NCI-H748 (cell line): ENCODE measurements around the gene CTXND2.
A peak's percentile ranks its signal among the peaks of the same experiment; 100 is the strongest.
"Not testable (repeated sequence)": the region's sequence is repeated elsewhere in the genome, so short reads cannot be mapped to it uniquely, and the experiment has no call there.

Experiments used
- DNase-seq: peaks from one replicate; lab custom pipeline; 2025; ENCODE audit not compliant: unreplicated experiment; lab: John Stamatoyannopoulos, UW

The CTXND2 gene

DNA sequence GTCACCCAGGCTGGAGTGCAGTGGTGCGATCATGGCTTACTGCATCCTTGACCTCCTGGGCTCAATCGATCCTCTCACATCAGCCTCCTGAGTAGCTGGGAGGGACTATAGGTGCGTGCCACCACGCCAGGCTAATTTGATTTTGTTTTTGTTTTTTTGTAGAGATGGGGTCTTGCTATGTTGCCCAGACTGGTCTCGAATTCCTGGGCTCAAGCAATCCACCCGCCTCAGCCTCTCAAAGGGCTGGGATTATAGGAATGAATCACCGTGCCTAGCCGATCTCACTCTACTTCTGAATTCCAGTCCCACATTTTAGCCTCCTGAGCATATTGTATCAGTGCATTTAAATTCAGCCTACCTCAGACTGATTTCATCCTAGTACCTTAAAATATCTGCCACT is 1.8 kb downstream of the CTXND2 start:
- no peak for DNase-seq

DNA sequence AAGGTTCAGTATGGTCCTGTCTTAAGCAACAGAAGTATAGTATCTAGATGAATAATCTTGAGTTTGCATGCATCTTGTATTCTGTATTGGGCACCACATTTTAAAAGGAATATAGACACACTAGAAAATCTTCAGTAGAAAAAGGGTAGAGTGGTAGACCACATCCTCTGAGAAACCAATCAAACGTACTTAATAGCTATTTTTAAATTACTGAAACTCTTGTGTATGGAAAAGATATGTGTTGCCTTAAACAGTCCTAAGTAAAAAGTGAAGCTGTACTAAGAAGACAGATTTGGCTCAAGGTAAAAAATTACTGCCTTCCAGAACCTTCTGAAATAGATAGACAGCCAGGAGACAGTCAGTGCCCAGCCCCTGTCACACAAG is 3.1 kb downstream of the CTXND2 start:
- no peak for DNase-seq

DNA sequence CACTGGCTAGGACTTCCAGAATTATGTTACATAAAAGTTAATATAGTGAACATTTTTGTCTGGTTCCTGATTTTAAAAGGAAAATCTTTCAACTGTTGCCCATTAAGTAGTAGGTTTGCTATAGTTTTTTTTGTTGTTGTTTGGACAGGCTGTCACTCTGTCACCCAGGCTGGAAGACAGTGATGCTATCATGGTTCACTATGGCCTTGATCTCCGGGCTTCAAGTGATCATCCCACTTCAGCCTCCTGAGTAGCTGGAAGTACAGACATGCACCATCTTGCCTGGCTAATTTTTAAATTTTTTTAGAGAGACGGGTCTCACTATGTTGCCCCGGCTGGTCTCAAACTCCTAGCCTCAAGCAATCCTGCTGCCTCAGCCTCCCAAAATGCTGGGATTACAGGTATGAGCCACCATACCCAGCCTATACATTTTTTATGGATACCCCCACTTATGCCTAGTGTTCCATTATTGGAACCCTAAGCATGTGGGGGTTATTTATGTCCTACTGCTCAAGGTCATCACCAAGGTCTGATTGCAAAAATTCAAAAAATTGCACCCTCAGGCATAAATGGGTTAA is 6.5 kb downstream of the CTXND2 start:
- no peak for DNase-seq

DNA sequence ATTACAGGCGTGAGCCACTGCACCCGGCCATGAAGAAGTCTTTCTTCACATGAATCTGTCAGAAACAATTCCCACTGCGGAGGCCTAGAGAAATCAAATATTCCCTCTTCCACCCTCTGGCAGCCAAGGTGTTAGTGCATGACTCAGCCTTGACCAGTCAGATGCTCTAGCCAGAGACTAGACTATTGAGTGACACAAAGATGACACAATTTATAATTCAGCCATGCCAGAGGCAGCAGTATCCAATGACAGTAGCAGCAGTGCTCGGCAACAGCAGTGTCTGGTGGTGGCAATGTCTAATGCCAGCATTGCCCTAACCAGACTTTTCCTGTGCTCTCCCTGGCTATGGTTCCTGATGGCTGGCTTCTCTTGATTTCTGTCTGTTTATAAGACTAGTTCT is 8.7 kb downstream of the CTXND2 start:
- no peak for DNase-seq

DNA sequence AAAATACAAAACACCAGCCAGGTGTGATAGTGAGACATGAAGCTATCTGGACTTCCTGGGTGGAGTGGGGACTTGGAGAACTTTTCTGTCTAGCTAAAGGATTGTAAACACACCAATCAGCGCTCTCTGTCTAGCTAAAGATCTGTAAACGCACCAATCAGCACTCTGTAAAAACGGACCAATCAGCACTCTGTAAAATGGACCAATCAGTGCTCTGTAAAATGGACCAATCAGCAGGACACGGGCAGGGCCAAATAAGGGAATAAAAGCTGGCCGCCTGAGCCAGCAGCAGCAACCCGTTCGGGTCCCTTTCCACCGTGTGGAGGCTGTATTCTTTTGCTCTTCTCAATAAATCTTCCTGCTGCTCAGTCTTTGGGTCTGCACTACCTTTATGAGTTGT is 12.9 kb downstream of the CTXND2 start:
- not testable (repeated sequence) for DNase-seq

DNA sequence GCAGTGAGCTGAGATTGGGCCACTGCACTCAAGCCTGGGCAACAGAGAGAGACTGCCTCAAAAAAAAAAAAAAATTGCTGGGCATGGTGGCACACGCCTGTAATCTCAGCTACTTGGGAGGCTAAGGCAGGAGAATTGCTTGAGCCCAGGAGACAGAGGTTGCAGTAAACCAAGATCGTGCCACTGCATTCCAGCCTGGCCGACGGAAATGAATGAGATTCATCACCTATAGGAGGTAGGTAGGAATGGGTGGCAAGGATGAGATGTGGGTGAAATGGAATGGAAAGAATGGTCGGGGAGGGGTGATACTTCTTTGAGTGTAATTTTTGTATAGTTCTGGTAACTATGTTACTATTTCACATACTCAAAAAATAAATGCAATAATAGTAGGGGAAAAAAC is 15.4 kb downstream of the CTXND2 start:
- DNase-seq, result no peak

DNA sequence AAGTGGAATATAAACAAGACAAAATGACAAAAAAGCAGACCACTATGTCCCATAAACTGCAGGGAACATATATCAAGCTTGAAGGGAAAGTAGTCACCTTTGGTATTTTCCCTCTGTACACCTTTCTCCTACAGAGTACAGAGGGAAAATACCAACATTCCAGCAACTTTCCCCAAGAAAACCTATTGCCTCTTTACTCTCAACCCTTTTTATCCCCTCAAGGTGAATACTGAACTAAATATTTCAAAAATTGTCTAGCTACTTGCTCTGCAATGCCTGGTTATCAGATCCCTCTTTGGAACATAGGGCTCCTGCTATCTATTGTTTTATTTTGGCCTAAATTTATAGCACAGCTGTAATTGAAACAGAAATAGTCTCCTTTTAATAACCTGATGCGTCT is 15.8 kb downstream of the CTXND2 start:
- no peak for DNase-seq

DNA sequence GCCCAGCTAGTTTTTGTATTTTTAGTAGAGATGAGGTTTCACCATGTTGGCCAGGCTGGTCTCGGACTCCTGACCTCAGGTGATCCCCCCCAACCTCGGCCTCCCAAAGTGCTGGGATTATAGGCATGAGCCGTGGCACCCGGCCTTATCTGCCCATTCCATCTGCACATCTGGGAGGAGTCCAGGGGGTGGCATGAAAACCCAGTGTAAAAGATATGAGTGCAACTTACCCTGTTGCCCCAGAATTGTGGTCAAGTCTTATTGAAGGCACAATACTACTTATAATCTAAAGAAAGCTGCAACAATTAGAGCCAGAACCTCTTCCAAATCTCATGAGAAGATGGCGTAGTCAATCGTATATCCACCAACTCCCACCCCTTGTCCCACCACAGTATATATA is 18.4 kb downstream of the CTXND2 start:
- DNase-seq, result no peak

DNA sequence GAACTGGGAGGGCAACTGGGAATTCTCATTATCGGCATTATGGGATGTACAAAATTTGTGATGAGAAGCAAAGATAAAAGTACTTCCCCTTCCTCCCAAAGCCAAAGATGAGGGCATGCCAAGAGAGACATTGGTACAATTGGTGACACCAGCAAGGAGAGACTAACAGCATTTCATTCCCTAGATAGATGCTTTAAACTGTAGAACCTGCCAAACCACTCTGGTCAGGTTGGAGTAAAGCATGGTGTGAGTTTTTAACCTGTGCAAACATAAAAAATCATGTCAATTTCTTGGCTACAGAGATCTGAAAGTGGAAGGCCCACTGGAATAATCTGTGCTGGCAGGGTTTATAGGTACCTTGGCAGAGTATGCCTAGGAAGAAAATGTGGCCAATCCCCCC is 19.4 kb downstream of the CTXND2 start:
- DNase-seq, result peak; percentile 8

DNA sequence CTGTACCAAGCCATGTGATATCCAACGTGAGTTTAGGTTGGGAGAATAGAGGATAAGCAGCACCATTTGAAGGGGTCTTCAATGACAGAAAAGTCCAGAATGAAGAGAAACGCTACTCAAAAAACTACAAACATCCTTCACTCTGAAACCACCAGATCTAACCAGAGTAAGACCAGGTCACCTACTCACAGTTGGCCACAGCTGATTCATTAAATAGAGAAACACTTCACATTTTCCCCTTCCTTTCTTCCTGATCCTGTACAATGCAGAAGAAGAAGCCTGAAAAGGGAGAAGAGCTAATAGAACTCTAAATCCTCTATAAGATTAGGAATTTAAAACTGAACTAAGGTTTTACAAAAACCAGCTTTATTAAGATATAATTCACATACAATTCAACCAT is 19.9 kb downstream of the CTXND2 start:
- DNase-seq, result no peak

DNA sequence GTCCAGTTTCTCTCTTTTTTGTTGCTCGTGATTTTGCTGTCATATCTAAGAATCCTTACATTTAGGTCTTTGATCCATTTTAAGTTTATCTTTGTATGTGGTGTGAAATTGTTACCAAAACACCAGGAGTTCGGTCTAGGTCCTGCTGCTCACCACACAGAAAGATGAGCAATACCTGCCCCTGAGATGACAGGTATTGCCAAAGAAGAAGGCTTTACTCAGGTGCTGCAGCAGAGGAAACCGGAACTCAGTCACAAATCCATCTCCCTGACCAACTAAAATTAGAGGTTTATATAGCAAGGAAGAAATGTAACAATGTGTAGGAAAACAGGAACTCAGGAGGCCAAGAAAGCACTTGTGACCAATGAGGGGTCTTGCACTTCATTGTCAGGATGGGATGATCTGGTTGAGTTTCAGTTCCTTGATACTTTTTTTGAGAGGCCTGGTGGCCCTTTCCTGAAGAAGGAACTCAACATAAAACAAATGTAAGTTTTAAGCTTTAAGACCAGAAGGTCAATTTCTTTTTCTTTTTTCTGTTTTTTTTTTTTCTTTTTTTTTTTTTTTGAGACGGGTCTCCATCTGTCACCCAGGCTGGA is 22.7 kb downstream of the CTXND2 start:
- DNase-seq, result no peak

DNA sequence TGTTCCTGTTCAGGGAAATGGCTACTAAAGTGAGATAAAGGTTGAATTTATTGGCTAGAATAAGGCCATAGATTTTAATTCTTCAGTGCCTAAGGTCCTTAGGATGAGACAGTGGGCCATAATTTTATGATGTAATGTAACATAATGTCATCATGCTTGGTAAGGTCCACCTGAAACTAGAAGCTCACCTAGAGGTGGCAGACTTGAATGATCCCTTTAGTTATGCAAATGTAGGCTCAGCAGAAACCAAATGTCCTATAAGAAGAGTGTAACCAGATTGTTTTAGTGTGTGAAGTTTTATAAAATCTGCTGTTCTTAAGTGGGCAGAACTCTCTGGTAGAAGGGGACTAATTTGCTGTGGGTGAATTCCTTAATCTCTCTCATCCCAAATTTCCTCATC is 25.7 kb downstream of the CTXND2 start:
- DNase-seq, result no peak

DNA sequence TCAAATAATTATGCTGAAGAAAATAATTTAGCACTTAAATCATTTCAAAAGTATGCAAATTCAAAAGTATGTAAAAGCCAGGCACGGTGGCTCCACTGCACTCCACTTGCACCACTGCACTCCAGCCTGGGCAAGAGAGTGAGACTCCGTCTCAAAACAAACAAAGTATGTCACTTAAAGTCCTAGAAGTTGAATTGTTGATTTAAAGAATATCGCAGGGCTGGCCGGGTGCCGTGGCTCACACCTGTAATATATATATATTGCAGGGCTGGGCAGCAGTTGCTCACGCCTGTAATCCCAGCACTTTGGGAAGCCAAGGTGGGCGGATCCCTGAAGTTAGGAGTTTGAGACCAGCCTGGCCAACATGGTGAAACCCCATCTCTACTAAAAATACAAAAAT is 30.5 kb downstream of the CTXND2 start:
- DNase-seq, result no peak

DNA sequence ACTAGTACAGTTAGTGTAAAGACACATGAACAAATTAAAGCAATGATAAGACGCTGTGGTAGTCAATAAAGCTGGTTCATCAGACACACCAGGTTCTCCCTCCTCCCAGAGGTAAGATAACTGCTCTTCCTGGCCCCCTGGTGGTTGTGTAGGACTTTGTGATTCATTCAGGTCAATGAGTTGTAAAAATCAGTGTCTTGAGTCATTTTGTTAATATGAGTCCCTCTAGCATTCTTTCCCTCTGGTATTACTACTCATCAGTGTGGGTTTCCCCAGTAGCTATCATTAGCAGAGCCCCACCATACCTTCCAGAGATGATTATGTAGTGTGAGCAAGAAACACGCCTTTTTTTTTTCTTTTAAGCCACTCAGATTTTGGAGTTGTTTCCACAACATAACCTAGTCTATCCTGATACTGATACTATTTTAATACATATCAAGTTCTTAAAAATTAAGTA is 35.6 kb downstream of the CTXND2 start:
- peak; percentile 73 for DNase-seq

DNA sequence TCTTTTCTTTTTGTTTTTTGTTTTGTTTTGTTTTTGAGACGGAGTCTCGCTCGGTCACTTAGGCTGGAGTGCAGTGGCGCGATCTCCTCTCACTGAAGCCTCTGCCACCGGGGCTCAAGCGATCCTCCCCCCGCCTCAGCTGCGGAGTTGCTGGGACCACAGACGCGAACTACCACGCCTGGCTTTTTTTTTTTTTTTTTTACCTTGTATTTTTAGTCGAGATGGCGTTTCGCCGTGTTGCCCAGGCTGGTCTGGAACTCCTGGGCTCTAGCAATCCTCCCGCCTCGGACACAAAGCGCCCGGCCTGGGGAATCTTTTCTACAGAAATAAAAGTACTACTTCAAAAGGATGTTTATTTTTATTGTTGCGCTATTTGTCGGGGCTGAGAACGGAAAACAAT is 38.1 kb downstream of the CTXND2 start:
- DNase-seq, result no peak

DNA sequence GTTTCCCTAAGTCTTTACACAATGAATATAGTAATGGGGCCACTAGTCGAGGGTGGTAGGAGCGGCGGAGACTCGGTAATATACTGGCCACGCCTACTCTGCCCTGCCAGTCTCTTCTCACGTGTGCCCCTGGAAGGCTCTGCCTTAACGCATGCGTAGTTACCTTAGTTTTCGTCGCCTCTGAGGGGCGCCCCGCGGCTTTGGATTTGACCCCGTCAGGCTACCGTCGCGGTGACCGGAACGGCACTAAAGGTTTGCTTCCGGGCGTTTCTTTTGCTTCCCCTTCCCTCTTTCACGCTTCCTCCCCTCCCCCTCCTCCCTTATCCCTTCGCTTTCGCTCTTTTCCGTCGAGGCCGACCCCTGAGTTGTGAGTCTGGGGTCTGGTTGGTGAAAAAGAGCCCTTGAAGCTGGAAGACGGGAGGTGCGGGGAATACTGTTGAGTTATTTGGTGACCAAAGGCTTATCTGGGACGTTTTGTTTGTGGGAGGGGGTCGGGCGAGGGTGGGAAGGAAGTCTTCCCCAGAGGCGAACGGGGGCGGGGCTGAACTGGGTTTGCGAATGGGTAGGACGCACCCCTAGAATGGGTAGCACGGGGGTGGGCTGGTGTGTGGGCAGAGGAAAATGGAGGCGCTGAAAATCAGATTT is 39.3 kb downstream of the CTXND2 start, which contains the start of gene SETDB1:
TSS of gene SETDB1 (plus strand) at position 267 of the 645 bp plus-strand sequence. CDS start 1,352 bp downstream, outside the sequence.
- peak; percentile 98 for DNase-seq

DNA sequence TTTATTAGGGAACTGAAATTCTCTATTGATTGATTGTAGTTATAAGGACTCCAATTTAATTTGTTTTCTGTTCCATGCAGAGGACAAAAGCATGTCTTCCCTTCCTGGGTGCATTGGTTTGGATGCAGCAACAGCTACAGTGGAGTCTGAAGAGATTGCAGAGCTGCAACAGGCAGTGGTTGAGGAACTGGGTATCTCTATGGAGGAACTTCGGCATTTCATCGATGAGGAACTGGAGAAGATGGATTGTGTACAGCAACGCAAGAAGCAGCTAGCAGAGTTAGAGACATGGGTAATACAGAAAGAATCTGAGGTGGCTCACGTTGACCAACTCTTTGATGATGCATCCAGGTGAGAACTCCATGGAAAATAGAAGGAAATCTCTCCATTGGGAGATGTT is 40.7 kb downstream of the CTXND2 start:
- DNase-seq, result no peak

DNA sequence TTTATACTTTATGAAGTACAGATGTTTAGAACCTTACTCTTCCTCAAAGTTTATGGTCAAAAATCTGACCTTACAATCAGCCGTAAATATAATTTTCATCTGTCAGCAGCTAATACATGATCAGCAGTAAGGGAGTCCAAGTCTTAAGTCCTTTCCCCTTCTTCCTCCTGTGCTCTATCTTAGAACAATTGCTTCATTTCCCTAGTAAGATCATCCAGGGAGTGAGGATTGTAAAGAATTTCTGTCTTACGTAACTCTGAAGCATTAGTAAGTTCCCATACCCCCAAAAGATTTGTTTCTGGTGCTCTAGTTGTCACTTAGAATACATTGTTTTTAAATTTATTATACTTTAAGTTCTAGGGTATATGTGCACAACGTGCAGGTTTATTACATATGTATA is 41.4 kb downstream of the CTXND2 start:
- no peak for DNase-seq

DNA sequence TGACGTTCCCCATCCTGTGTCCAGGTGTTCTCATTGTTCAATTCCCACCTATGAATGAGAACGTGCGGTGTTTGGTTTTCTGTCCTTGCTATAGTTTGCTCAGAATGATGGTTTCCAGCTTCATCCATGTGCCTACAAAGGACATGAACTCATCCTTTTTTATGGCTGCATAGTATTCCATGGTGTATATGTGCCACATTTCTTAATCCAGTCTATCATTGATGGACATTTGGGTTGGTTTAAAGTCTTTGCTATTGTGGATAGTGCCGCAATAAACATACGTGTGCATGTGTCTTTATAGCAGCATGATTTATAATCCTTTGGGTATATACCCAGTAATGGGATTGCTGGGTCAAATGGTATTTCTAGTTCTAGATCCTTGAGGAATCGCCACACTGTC is 41.8 kb downstream of the CTXND2 start:
- not testable (repeated sequence) for DNase-seq

DNA sequence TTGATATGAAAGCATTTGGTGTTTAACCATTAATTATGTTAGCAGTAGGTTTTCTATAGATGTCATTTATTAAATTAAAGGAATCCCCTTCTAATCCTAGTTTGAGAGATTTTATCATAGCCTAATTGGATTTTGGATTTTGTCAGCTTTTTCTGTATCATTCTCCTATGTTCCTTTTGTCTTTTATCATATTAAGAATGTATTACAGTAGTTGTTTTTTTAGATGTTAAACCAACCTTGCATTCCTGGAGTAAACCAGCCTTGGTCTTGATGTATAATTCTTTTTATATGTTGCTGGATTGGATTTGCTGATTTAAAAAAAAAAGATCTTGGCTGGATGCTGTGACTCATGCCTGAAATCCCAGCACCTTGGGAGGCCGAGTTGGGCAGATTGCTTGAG is 44.8 kb downstream of the CTXND2 start:
- no peak for DNase-seq

DNA sequence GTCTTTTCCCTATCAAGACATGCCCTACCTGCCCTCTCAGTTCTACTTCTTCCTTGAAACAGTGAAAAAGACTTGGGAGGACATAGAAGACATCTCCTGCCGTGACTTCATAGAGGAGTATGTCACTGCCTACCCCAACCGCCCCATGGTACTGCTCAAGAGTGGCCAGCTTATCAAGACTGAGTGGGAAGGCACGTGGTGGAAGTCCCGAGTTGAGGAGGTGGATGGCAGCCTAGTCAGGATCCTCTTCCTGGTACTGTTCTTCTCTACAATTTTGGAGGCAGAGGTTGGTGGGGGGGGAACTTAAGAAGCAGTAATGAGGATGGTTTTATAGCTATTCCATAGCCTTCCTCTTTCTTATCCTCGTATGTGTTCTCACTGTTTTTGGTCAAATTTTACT is 57.9 kb downstream of the CTXND2 start:
- no peak for DNase-seq

DNA sequence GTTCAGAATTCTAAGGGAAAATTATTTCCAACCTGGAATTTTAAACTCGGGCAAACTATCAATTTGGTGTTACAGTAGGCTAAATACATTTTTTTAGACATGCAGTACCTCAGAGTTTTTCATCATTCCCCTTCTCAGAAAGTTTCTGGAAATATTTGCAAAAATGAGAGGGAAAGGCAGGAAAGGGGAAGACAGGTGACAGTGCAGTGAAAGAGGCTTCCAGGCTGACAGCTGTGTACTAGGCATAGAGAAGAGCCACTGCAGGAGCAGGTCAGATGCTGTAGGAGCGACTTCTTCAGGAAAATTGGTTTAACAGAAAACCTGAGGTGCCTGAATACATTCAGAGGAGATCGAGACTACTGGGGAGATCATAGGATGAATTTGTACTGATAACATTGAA is 67.8 kb downstream of the CTXND2 start:
- no peak for DNase-seq

DNA sequence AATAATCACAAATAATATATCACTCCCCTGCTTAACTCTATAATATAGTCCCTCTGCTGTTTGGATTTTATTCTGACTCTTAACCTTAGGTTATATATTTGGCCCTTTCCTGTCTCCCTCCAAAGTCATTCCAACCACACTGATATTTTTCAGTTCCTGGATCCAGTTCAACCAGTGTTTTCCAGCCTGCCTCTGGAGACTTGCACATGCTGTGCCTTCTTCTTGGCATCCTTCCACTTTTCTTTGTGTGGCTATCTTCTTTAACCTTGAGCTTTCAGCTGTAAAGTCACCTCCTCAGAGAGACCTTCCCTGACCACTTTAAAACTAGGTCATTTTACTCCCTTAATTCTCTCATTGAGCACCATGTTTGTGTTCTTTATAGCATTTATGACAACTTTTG is 68.3 kb downstream of the CTXND2 start:
- no peak for DNase-seq
